Measurements from ENCODE around the gene RAB15. TPM values are rescaled to one million over a fixed set of nuclear protein-coding genes. Genes with fewer than 3 reads are reported as not detected.

The RAB15 gene
- total and polyA plus RNA-seq, 2 donors from 2014 or later, result 18.3 to 21.7 TPM

GRCh38 chr14:64963611-64964010 is 8.5 kb downstream of the RAB15 start:
- no peak for TF ChIP-seq CTCF (IDR thresholded peaks at IDR 0.05; ENCODE audit: borderline replicate concordance, extremely low read depth, insufficient read depth)
- DNase-seq, result no peak
- H3K27ac ChIP-seq (ENCODE audit: low read depth in 2 of 2, low read length in 2 of 2), result no peak overlapping the region
- H3K36me3 ChIP-seq (ENCODE audit: control insufficient read depth in 2 of 3, insufficient read depth in 3 of 3, low read length in 3 of 3), result no peaks in the 10 kb centered on the region
- intact Hi-C loops (cut with DNase I), result no loop called here
- H3K9me3 ChIP-seq (ENCODE audit: control insufficient read depth in 2 of 3, insufficient read depth in 1 of 3, low read length in 3 of 3), result no peaks in the 10 kb centered on the region
- no peaks in the 10 kb centered on the region for H3K27me3 ChIP-seq (ENCODE audit: control insufficient read depth, insufficient read depth, low read length)
- no peak overlapping the region for H3K4me3 ChIP-seq (ENCODE audit: low read length in 3 of 3)
- H3K9ac ChIP-seq (ENCODE audit: low read length in 3 of 3), result no peak overlapping the region
- FAIRE-seq, result no peak
- peaks cover 0 to 21% (median 0%) of the 10 kb centered on the region in 3 donors for H3K4me1 ChIP-seq (ENCODE audit: control insufficient read depth in 2 of 3, insufficient read depth in 2 of 3, low read depth in 1 of 3, low read length in 3 of 3)

DNA sequence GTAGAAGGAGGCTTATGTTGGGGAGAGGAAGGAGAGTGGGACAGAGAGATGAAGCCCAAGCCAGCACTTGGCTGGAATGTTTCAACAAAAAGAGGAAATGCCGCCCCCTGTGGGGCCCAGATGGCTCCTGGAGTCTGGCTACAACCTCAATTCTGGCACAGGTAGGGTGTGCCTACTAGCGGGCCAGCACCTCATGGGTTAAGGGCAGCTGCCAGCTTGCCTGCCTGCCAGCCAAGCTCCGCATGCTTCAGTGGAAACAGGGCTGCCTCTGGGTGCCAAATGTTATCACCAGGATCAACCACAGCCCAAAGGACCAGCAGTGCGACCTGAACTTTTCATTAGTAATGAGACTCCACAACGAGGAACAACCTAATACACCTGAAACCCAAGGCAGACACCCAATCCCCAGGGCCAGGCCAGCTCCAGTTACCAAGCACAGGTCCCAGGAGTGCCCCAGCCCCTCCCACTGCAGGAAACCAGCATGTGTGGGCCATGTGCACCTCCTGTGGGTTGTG is 11.3 kb downstream of the RAB15 start:
- H3K36me3 ChIP-seq (ENCODE audit: control insufficient read depth in 2 of 3, insufficient read depth in 3 of 3, low read length in 3 of 3), result no peaks in the 10 kb centered on the region
- no peaks in the 10 kb centered on the region for H3K27me3 ChIP-seq (ENCODE audit: control insufficient read depth, insufficient read depth, low read length)
- H3K9me3 ChIP-seq (ENCODE audit: control insufficient read depth in 2 of 3, insufficient read depth in 1 of 3, low read length in 3 of 3), result no peaks in the 10 kb centered on the region
- H3K9ac ChIP-seq (ENCODE audit: low read length in 3 of 3), result no peak overlapping the region
- FAIRE-seq, result no peak
- peak overlapping the region; percentile 60 to 73 for H3K27ac ChIP-seq (ENCODE audit: low read depth in 2 of 2, low read length in 2 of 2)
- H3K4me1 ChIP-seq (ENCODE audit: control insufficient read depth in 2 of 3, insufficient read depth in 2 of 3, low read depth in 1 of 3, low read length in 3 of 3), result peaks cover 0 to 18% (median 0%) of the 10 kb centered on the region in 3 donors
- H3K4me3 ChIP-seq (ENCODE audit: low read length in 3 of 3), result no peak overlapping the region
- peak in 3 of 5 donors; percentile 27 to 45 (median 35) for DNase-seq
- TF ChIP-seq CTCF (IDR thresholded peaks at IDR 0.05; ENCODE audit: borderline replicate concordance, extremely low read depth, insufficient read depth), result no peak
- intact Hi-C loops (cut with DNase I), result no loop called here

GRCh38 chr14:64958743-64959142 is 13.4 kb downstream of the RAB15 start:
- DNase-seq (peak in 1 of 5 donors; percentile 79), FAIRE-seq (no peak)
- no peaks in the 10 kb centered on the region for H3K9me3 ChIP-seq (ENCODE audit: control insufficient read depth in 2 of 3, insufficient read depth in 1 of 3, low read length in 3 of 3)

More at GRCh38 chr14:64958743-64959142, 13.4 kb downstream of the RAB15 start:
- Histone ChIP-seq H3K4me1 (ENCODE audit: control insufficient read depth in 2 of 3, insufficient read depth in 2 of 3, low read depth in 1 of 3, low read length in 3 of 3) (peaks cover 0 to 24% (median 0%) of the 10 kb centered on the region in 3 donors), H3K27ac (ENCODE audit: low read depth in 2 of 2, low read length in 2 of 2) (peak overlapping the region; percentile 2 to 80), H3K36me3 (ENCODE audit: control insufficient read depth in 2 of 3, insufficient read depth in 3 of 3, low read length in 3 of 3) (no peaks in the 10 kb centered on the region), H3K27me3 (ENCODE audit: control insufficient read depth, insufficient read depth, low read length) (no peaks in the 10 kb centered on the region), H3K4me3 (ENCODE audit: low read length in 3 of 3) (no peak overlapping the region), H3K9ac (ENCODE audit: low read length in 3 of 3) (no peak overlapping the region)
- intact Hi-C loops (cut with DNase I), result no loop called here
- no peak for TF ChIP-seq CTCF (IDR thresholded peaks at IDR 0.05; ENCODE audit: borderline replicate concordance, extremely low read depth, insufficient read depth)

All from kidney (tissue), 14 donors.